GM18498 (cell line): Measurements from ENCODE around the gene CSNK1D.
A peak's percentile ranks its signal among the peaks of the same experiment; 100 is the strongest.

Experiments
- ATAC-seq: cut with Tn5 transposase; IDR thresholded peaks from one replicate; pipeline ENCODE4 v1.9.1; 2021; ENCODE audit warnings: mild to moderate bottlenecking, moderate library complexity; ENCODE audit not compliant: unreplicated experiment

Gene CSNK1D

GRCh38 chr17:82273327-82274133 is at the start of gene CSNK1D:
TSS of gene CSNK1D (minus strand) at chr17:82273700. CDS start at chr17:82273381, 319 bp downstream.
- peak; percentile 80 for ATAC-seq

GRCh38 chr17:82322526-82323453 is 49.3 kb upstream of the CSNK1D start:
- no peak for ATAC-seq

GRCh38 chr17:82321947-82322466 is 48.5 kb upstream of the CSNK1D start:
- no peak for ATAC-seq

GRCh38 chr17:82320956-82321927 is 47.7 kb upstream of the CSNK1D start:
- no peak for ATAC-seq

- ATAC-seq = no peak
Observed at GRCh38 chr17:82320140-82320840, 46.8 kb upstream of the CSNK1D start.

- ATAC-seq = no peak
Observed at GRCh38 chr17:82319619-82320062, 46.1 kb upstream of the CSNK1D start.

- ATAC-seq = no peak
Observed at GRCh38 chr17:82318772-82319606, 45.5 kb upstream of the CSNK1D start.

- no peak for ATAC-seq
Observed at GRCh38 chr17:82318169-82318498, 44.6 kb upstream of the CSNK1D start.

- ATAC-seq = no peak
Observed at GRCh38 chr17:82317394-82318168, 44.1 kb upstream of the CSNK1D start, which contains the start of gene CD7. TSS of gene CD7 (minus strand) at chr17:82317608. CDS start at chr17:82317495, 113 bp downstream.

GRCh38 chr17:82316651-82317393 is 43.3 kb upstream of the CSNK1D start:
- ATAC-seq = no peak

- no peak for ATAC-seq
Observed at GRCh38 chr17:82315703-82316358, 42.3 kb upstream of the CSNK1D start.

GRCh38 chr17:82314727-82315605 is 41.5 kb upstream of the CSNK1D start:
- no peak for ATAC-seq

- no peak for ATAC-seq
Observed at GRCh38 chr17:82314012-82314726, 40.7 kb upstream of the CSNK1D start.

GRCh38 chr17:82313195-82314011 is 39.9 kb upstream of the CSNK1D start:
- ATAC-seq = no peak
